HG03060 (cell line): ENCODE measurements around the gene INHBC.
"Not testable (repeated sequence)": the region's sequence is repeated elsewhere in the genome, so short reads cannot be mapped to it uniquely, and the experiment has no call there.

Experiments used
- ATAC-seq: cut with Tn5 transposase; IDR thresholded peaks from one replicate; pipeline ENCODE4 v1.9.1; 2021; ENCODE audit warnings: low read depth, moderate number of reproducible peaks; ENCODE audit not compliant: unreplicated experiment

The INHBC gene, protein sequence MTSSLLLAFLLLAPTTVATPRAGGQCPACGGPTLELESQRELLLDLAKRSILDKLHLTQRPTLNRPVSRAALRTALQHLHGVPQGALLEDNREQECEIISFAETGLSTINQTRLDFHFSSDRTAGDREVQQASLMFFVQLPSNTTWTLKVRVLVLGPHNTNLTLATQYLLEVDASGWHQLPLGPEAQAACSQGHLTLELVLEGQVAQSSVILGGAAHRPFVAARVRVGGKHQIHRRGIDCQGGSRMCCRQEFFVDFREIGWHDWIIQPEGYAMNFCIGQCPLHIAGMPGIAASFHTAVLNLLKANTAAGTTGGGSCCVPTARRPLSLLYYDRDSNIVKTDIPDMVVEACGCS

DNA sequence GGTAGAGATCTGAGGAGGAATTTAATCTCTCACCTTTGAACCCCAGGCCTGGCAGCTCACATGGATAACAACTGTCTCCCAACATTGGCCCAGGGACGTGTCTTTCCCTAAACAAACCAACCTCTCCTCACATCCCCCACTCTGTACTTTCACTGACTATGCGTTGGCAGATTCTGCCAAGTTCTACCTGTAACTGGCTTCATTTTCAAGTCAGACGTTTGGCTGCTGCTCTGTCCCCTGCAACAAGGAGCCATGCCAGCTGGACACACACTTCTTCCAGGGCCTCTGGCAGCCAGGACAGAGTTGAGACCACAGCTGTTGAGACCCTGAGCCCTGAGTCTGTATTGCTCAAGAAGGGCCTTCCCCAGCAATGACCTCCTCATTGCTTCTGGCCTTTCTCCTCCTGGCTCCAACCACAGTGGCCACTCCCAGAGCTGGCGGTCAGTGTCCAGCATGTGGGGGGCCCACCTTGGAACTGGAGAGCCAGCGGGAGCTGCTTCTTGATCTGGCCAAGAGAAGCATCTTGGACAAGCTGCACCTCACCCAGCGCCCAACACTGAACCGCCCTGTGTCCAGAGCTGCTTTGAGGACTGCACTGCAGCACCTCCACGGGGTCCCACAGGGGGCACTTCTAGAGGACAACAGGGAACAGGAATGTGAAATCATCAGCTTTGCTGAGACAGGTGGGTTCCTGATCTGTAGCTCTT lies at the start of gene INHBC:
TSS of gene INHBC (plus strand) at position 268 of the 707 bp plus-strand sequence. CDS start at position 371, 103 bp downstream.
- ATAC-seq: no peak

DNA sequence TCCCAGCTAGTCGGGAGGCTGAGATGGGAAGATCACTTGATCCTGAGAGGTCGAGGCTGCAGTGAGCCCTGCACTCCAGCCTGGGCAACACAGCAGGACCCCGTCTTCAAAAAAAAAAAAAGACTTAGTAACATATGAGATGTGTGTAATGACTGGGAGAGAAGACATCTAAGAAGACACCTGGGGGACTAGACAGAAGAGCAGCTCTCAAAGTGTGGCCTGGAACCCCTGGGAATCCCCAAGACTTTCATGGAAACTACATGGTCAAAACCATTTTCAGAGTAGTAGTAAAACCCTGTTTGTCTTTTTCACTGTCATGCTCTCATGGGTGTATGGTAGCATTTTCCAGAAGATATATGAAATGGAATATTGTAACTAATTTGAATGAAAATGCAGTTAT lies 49.0 kb upstream of the INHBC start:
- no peak for ATAC-seq

DNA sequence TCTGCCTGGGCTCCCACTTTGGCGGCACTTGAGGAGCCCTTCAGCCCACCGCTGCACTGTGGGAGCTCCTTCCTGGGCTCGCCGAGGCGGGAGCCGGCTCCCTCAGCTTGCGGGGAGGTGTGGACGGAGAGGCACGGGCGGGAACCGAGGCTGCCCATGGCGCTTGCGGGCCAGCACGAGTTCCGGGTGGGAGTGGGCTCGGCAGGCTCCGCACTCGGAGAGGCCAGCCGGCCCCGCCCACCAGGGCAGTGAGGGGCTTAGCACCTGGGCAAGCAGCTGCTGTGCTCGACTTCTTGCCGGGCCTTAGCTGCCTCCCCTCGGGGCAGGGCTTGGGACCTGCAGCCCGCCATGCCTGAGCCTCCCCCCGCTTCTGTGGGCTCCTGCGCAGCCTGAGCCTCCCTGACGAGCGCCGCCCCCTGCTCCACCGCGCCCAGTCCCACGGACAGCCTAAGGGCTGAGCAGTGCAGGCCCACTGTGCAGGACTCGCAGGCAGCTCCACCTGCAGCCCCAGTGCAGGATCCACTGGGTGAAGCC lies 48.3 kb upstream of the INHBC start:
- no peak for ATAC-seq

DNA sequence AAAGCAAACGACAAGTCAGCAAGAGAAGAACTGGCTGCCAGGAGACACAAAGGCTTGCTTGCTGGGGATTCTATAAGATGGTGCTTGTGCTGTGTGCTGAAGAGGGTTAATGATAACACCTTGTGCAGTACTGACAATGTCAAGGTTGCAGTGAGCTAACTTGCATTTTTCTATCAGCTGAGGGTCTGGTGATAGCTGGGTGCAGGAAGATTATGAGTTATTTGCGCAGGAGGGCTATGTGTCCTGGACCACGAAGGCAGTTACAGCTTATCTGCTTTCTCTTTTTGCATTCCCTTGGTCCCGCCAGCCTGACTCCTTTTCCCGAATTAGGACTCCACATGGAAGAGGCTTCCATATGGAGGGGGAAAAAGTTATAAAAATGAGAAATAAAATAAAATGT lies 46.2 kb upstream of the INHBC start:
- no peak for ATAC-seq

DNA sequence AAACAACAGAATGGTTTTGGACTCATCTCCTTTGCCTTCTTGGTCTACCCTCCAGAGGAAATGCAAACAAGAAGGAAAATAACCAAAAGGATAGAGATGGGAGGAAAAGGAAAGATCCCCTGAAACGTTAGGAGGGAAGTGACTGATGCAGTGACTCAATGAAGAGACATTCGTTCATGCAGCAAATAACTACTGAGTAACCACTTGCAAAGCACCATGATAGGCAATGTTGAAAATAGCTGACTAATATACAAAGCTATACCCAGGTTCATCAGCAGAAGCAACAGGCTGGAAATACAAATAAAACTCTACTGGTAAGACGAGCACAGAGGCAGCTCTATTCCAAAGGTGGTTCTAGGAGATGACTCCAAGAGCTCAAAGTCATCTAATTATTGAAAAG lies 45.6 kb upstream of the INHBC start:
- ATAC-seq: no peak

DNA sequence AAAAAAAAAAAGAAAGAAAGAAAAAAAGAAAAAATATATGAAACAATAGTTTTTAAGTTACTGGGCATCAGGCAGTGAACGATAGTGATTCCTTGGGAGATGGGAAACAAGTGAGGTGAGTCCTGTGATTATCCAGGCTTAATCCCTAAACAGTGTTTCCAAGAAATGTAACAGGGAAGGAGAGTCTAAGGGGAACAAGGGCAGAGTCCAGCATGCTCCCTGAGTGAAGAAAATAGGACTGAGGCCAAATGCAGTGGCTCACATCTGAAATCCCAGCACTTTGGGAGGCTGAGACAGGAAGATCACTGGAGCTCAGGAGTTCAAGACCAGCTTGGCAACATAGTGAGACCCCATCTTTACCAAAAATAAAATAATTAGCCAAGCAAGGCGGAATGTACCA lies 44.4 kb upstream of the INHBC start:
- no peak for ATAC-seq

DNA sequence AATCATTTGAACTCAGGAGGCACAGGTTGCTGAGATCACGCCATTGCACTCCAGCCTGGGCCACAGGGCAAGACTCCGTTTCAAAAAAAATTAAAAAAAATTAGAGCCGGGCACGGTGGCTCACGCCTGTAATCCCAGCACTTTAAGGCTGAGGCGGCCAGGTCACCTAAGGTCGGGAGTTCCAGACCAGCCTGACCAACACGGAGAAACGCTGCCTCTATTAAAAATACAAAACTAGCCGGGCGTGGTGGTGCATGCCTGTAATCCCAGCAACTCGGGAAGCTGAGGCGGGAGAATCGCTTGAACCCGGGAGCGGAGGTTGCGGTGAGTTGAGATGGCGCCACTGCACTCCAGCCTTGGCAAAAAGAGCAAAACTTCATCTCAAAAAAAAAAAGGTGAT lies 39.5 kb upstream of the INHBC start:
- no peak for ATAC-seq

DNA sequence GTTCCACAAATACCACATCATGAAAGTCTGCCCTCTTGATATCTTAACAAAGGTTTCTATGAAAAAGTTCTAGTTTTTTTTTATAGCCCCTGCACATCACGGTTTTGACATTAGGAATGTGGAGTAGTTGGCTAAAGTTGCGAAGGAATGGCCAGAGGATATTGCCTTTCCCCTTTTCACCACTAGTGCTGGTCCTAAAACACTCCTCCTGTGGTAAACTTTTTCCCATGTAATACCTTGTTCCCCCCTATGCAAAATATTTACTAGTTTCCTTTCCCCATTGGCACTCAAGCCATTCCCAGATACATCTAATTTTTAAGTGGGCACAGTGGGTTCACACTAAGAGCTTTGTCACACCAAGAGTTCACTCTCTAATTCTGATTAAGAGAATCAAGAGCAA lies 37.1 kb upstream of the INHBC start:
- no peak for ATAC-seq

DNA sequence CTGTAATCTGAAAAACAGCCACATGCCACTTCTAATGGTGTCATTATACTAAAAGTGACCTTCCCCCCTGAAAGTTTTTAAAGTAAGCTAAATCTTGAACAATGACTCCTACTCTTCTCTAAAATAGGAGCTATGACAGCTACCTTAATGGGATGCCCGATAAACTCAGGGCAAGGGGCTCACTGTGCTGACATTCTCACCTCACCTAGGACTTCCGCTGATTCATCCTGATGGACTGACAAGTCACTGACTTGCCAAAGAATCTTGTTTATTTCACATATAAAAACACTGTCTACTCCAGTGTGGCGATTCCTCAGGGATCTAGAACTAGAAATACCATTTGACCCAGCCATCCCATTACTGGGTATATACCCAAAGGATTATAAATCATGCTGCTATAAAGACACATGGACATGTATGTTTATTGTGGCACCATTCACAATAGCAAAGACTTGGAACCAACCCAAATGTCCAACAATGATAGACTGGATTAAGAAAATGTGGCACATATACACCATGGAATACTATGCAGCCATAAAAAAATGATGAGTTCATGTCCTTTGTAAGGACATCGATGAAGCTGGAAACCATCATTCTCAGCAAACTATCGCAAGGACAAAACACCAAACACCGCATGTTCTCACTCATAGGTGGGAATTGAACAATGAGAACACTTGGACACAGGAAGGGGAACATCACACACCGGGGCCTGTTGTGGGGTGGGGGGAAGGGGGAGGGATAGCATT lies 34.7 kb upstream of the INHBC start:
- ATAC-seq: not testable (repeated sequence)

DNA sequence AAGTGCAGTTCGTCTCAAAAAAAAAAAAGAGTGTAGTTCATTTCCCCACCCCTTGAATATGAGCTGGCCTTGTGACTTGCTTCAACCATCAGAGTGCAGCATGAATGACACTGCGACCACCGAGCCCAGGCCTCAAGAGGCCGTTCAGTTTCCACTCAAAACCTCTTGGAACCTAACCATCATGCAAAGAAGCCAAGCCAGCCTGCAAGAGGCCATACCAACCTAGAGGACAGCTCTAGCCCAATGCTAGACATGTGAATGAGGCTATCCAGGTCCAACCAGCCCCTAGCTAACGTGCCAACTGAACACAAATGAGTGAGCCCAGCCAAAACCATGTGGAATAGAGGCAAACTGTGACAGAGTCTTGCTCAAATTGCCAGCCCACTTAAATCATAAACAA lies 33.4 kb upstream of the INHBC start:
- ATAC-seq: no peak

DNA sequence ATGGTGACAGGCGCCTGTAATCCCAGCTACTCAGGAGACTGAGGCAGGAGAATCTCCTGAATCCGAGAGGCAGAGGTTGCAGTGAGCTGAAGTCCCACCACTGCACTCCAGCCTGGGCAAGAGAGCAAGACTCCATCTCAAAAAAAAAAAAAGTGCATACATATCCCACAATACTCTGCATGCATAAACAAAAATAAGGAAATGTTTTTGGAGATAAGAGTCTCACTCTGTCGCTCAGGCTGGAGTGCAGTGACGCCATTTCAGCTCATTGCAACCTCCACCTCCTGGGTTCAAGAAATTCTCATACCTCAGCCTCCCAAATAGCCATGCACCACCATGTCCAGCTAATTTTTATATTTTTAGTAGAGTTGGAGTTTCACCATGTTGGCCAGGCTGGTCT lies 32.4 kb upstream of the INHBC start:
- ATAC-seq: not testable (repeated sequence)

DNA sequence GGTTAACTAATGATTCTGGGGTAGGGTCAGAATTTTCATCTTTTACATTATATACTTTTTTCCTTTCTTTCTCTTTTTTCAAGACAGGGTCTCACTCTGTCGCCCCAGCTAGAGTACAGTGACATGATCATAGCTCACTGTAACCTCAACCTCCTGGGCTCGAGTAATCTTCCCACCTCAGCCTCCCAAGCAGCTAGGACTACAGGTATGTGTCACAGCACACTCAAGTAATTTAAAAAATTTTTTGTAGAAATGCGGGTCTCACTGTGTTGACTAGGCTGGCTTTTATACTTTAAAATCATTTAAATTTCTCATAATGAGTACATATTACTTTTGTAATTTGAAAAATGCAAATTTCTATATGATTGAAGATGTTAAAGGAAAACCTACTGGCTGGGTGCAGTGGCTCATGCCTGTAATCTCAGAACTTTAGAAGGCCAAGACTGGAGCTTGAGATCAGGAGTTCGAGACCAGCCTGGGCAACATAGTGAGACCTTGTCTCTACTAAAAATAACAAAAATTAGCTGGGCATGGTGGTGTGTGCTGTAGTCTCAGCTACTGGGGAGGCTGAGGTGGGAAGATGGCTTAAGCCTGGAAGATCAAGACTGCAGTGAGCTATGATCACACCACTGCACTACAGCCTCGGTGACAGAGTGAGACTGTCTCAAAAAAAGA lies 29.5 kb upstream of the INHBC start:
- no peak for ATAC-seq

DNA sequence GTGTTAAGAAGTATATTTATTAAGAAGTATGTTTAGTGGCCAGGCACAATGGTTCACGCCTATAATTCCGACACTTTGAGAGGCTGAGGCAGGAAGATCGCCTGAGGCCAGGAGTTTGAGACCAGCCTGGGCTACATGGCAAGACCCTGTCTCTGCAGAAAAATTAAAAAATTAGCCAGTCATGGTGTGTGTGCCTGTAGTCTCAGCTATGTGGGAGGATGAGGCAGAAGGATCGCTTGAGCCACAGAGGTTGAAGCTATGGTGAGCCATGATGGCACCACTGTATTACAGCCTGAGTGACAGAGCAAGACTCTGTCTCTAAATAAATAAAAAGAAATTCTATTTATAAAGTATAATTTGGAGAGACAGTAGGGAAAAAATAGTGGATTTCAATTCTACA lies 24.1 kb upstream of the INHBC start:
- no peak for ATAC-seq

DNA sequence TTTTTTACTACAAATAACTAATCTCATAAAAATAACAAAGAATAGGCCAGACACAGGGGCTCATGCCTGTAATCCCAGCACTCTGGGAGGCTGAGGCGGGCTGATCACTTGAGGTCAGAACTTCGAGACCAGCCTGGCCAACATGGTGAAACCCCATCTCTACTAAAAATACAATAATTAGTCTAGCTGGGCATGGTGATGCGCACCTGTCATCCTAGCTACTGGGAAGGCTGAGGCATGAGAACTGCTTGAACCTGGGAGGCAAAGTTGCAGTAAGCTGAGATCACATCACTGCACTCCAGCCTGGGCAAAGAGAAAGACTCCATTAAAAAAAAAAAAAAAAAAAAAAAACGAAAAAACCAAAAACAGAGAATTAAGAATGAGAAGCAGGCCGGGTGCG lies 20.4 kb upstream of the INHBC start:
- ATAC-seq: not testable (repeated sequence)

DNA sequence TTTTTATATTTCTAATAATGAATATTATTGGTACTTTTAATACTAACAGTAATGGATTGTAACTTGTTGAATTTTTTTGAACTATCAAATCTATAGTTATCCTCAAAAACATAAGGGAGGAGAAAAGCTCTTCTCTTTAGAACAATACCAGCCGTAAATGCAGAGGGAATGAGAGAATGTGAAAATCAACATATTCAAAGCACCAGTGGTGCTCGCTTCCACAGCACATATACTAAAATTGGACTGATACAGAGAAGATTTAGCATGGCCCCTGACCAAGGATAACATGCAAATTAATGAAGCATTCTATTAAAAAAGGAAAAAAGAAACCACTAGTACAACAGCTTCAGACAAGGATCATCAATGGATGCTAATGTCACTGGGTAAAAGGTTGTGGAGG lies 19.5 kb upstream of the INHBC start:
- no peak for ATAC-seq

DNA sequence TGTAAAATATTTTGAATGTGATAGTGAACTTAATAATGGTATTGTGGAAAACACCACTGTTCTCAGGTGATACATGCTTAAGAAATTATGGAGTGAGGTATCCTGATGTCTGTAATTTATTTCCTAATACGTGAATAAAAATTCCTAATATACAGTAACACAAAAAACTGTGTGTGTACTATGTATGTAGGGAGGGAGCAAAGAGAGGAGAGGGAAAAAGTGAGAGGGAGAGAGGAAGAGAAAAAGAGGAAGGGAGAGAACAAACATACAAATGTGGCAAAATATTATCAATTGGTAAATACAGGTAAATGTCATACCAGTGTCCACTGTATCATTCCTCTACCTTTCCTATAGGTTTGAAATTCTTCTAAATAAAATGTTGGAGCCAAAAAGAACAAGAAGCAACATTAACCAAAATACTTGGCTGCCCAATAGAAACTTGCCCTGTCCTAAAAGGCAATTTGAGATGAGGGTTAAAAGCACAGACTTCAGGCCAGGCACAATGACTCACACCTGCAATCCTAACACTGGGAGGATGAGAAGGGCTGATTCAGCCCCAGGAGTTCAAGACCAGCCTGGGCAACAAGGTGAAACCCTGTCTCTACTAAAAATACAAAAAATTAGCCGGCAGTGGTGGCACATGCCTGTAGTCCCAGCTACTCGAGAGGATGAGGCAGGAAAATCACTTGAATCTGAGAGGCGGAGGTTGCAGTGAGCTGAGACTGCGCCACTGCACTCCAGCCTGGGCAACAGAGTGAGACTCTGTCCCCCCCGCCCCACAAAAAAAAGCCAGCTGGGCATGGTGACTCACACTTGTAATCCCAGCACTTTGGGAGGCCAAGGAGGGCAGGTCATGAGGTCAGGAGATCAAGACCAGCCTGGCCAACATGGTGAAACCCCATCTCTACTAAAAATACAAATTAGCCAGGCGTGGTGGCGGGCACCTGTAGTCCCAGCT lies 18.3 kb upstream of the INHBC start:
- ATAC-seq: no peak

DNA sequence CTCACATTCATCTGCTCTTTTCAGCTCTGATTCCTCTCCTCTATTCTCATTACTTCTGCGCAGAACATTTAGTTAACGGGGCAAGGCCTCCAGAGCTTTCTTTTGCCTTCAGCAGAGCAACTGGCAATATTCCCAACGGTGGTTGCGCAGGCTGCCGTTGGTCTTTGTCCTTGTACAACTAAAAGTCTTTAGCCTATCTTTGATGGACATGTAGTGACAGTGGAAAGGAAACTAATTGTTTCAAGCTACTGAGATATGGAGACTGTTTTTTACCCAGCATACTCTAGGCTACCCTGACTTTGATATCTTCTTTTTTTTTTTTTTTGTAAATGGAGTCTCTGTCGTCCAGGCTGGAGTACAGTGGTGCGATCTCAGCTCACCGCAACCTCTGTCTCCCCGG lies 16.3 kb upstream of the INHBC start:
- no peak for ATAC-seq

DNA sequence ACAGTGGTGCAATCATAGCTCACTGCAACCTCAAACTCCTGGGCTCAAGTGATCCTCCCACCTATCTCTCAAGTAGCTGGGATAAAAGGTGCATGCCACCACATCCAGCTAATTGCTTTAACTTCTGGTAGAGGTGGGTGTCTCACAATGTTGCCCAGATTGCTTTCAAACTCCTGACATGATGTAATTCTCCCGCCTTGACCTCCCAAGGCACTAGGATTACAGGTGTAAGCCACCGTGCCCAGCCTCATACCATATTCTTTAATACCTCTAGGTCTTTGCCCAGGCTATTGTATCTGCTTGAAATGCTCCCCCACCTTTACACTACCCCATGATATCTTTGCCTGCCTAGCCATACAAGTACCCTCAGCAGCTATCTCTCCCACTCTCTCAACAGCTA lies 15.1 kb upstream of the INHBC start:
- no peak for ATAC-seq

DNA sequence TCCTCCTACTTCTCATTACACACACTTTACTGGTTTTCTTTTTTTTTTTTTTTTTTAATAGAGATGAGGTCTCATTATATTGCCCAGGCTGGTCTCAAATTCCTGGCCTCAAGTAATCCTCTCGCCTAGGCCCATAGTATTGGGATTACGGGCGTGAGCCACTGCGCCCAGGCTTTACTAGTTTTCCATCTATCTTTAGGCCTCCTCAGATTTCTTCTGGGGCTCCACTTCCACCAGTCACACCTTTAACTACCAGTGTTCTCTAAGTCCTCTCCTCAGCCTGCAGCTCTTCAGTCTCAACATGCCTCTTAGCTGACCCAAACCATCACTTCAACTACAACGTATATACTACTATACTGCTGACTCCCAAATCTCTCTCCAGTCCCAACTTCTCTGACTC lies 14.1 kb upstream of the INHBC start:
- ATAC-seq: no peak

DNA sequence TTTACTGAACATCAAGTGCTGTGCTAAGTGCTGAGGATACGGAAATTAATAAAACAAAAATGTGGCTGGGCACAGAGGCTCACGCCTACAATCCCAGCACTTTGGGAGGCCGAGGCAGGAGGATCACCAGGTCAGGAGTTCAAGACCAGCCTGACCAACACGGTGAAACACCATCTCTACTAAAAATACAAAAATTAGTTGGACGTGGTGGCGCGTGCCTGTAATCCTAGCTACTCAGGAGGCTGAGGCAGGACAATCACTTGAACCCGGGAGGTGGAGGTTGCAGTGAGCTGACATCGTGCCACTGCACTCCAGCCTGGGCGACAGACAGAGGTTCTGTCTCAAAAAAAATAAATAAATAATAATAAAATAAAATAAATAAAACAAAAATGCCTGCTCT lies 7.6 kb upstream of the INHBC start:
- not testable (repeated sequence) for ATAC-seq
